Thyroid gland (tissue), 4 donors: ENCODE data around the gene CREBBP. TPM values are rescaled to one million over a fixed set of nuclear protein-coding genes. Genes with fewer than 3 reads are reported as not detected.

Experiments used
- DNase-seq, 2 donors: peaks; one replicate each; pipeline ENCODE4 v3.0.0-alpha.2; 2019
- H3K27ac ChIP-seq, 3 donors: fragments of 200-600 bp; sonication (generic); 1 replicate in 2 of 3; 2 replicates in 1 of 3; pipeline ENCODE4 v1.5.1; 2016 to 2019; ENCODE audit warnings: mild to moderate bottlenecking in 1 of 3, moderate library complexity in 1 of 3
- H3K27me3 ChIP-seq: fragments of 200-600 bp; sonication (generic); one replicate; pipeline ENCODE4 v1.5.1; 2019
- H3K36me3 ChIP-seq, 2 donors: fragments of 200-600 bp; sonication (generic); one replicate each; pipeline ENCODE4 v1.5.1; 2016 to 2019
- H3K4me1 ChIP-seq, 2 donors: fragments of 200-600 bp; sonication (generic); one replicate each; pipeline ENCODE4 v1.5.1; 2017 to 2019
- H3K4me3 ChIP-seq, 3 donors: fragments of 200-600 bp; sonication (generic); replicated peaks in 1 of 3; 1 replicate in 2 of 3; 2 replicates in 1 of 3; pipeline ENCODE4 v1.5.1; 2016; ENCODE audit warnings: mild to moderate bottlenecking in 1 of 3
- H3K9me3 ChIP-seq: fragments of 200-600 bp; sonication (generic); one replicate; pipeline ENCODE4 v1.5.1; 2017
- POLR2A ChIP-seq, 2 donors: fragments of 450-650 bp; IDR thresholded peaks; one replicate each; pipeline ENCODE4 v1.6.1; 2017; ENCODE audit warnings: antibody characterized with exemption in 2 of 2, mild to moderate bottlenecking in 2 of 2, moderate library complexity in 1 of 2
- WGBS, 2 donors: methylation state at CpG; one replicate each; pipeline ENCODE4 v1.1.5; 2017; 5-methylcytosine and 5-hydroxymethylcytosine counted together
- intact Hi-C: fragments of 100-400 bp; cut with DNase I; formaldehyde crosslinking; loops from one replicate; pipeline ENCODE4 v1.15.1; 2023
- total RNA-seq, 4 donors: library from RNA; depleted of rRNA; stranded (reverse); fragments of >200 nt; gene quantifications; one replicate each; pipeline ENCODE4 v1.2.3, GENCODE V29; 2016
- TF ChIP-seq, protein P1 (sequence below), 6 experiments: fragments of 200-600 bp in 3 of 6; fragments of 450-650 bp in 3 of 6; sonication (generic) in 3 of 6; IDR thresholded peaks; one replicate each; pipeline ENCODE4 v1.5.1; 2016 to 2019; ENCODE audit warnings: antibody characterized with exemption in 6 of 6, mild to moderate bottlenecking in 2 of 6, inconsistent platforms in 1 of 6, moderate library complexity in 1 of 6

The CREBBP gene
- total RNA-seq, 4 donors from 2014 or later: 52.5 to 157 (median 75.9) TPM

DNA sequence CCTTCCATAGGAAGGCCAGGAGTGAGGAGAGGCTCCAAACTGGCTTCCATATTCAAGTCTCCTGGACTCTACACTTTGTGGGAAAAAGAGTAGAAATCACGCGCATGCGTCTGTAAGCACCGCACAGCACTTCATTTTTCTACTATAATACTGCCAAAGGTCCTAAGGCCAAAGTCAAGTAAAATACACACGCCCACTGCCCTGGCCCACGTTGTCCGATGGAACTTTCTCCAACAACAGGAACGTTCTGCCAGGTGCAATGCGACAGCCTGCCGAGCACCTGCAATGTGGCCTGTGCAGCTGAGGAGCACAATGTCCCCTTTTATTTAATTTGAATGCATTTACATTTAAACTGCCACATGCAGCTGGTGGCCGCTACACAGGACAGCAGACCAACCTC, 202.5 kb downstream of the CREBBP start:
- intact Hi-C loops: no loop called here
- Histone ChIP-seq H3K4me3 (no peak overlapping the region), H3K4me1 (no peaks in the 10 kb centered on the region), H3K36me3 (peaks cover 28 to 29% of the 10 kb centered on the region in 2 donors), H3K27ac (no peak overlapping the region), H3K27me3 (no peaks in the 10 kb centered on the region), H3K9me3 (no peaks in the 10 kb centered on the region)
- no peak for DNase-seq
- WGBS, 2 donors: 94 to 97% methylated on average over 11 of the region's 11 CpGs
- no peak for TF ChIP-seq POLR2A (IDR thresholded peaks at IDR 0.05)
- TF ChIP-seq, protein P1, sequence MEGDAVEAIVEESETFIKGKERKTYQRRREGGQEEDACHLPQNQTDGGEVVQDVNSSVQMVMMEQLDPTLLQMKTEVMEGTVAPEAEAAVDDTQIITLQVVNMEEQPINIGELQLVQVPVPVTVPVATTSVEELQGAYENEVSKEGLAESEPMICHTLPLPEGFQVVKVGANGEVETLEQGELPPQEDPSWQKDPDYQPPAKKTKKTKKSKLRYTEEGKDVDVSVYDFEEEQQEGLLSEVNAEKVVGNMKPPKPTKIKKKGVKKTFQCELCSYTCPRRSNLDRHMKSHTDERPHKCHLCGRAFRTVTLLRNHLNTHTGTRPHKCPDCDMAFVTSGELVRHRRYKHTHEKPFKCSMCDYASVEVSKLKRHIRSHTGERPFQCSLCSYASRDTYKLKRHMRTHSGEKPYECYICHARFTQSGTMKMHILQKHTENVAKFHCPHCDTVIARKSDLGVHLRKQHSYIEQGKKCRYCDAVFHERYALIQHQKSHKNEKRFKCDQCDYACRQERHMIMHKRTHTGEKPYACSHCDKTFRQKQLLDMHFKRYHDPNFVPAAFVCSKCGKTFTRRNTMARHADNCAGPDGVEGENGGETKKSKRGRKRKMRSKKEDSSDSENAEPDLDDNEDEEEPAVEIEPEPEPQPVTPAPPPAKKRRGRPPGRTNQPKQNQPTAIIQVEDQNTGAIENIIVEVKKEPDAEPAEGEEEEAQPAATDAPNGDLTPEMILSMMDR (IDR thresholded peaks at IDR 0.05): no peak

- intact Hi-C loops: no loop called here
- WGBS, 2 donors: 94 to 95% methylated on average over 14 to 16 of the region's 24 CpGs
- no peak for DNase-seq
- no peak overlapping the region for H3K4me3 ChIP-seq
- no peaks in the 10 kb centered on the region for H3K9me3 ChIP-seq
- H3K36me3 ChIP-seq: peaks cover 31 to 35% of the 10 kb centered on the region in 2 donors
- H3K27ac ChIP-seq: no peak overlapping the region
- H3K4me1 ChIP-seq: no peaks in the 10 kb centered on the region
- no peaks in the 10 kb centered on the region for H3K27me3 ChIP-seq
- no peak for TF ChIP-seq POLR2A (IDR thresholded peaks at IDR 0.05)
- TF ChIP-seq, protein P1 (IDR thresholded peaks at IDR 0.05): no peak
These were observed 204.8 kb downstream of the CREBBP start for GRCh38 chr16:3675601-3676130.

Other genes starting within 250 kb of the CREBBP start
- 10 to 100 TPM; 18.1 to 33.2 (median 25.0) TPM for gene DNASE1, start 226.0 kb downstream of the CREBBP start, total RNA-seq
- gene TRAP1, start 163.2 kb downstream of the CREBBP start, total RNA-seq: 10 to 100 TPM; 37.3 to 58.3 (median 53.9) TPM
- 100 to 1,000 TPM in 2 of 4 donors, 10 to 100 TPM in 2; 61.4 to 123 (median 94.1) TPM for gene ADCY9, start 235.7 kb upstream of the CREBBP start, total RNA-seq